Endothelial cell (in vitro differentiated cells): ENCODE data around the gene C8G. TPM values are rescaled to one million over a fixed set of nuclear protein-coding genes. Genes with fewer than 3 reads are reported as not detected.

Experiments used
- DNase-seq: peaks from one replicate; pipeline ENCODE4 v3.0.0; 2021; ENCODE audit warnings: low spot score
- H3K27ac Mint-ChIP-seq: one replicate; pipeline ENCODE4 v1.8.0; 2021; ENCODE audit warnings: mixed read lengths, inconsistent platforms; ENCODE audit not compliant: unreplicated experiment
- H3K27me3 Mint-ChIP-seq: one replicate; pipeline ENCODE4 v1.8.0; 2021; ENCODE audit warnings: mild to moderate bottlenecking, moderate library complexity, mixed read lengths, inconsistent platforms; ENCODE audit not compliant: unreplicated experiment
- H3K36me3 Mint-ChIP-seq: one replicate; pipeline ENCODE4 v1.8.0; 2021; ENCODE audit warnings: mild to moderate bottlenecking, low read depth, mixed read lengths, inconsistent platforms; ENCODE audit not compliant: unreplicated experiment
- H3K4me1 Mint-ChIP-seq: one replicate; pipeline ENCODE4 v1.8.0; 2021; ENCODE audit warnings: mild to moderate bottlenecking, mixed read lengths, inconsistent platforms; ENCODE audit not compliant: unreplicated experiment
- H3K4me3 Mint-ChIP-seq: one replicate; pipeline ENCODE4 v1.8.0; 2021; ENCODE audit warnings: mild to moderate bottlenecking, mixed read lengths, inconsistent platforms; ENCODE audit not compliant: unreplicated experiment
- H3K9me3 Mint-ChIP-seq: one replicate; pipeline ENCODE4 v1.8.0; 2021; ENCODE audit warnings: mixed read lengths, inconsistent platforms; ENCODE audit not compliant: unreplicated experiment
- total RNA-seq: library from RNA; stranded (reverse); fragmentation: NEBNext Ultra II Directional; extraction: Animal tissue kit (Norgen Biotek cat#: 25700); gene quantifications from one replicate; pipeline ENCODE4 v1.2.1, GENCODE V29; 2021; ENCODE audit not compliant: unreplicated experiment
- TF ChIP-seq, protein P1 (sequence below): fragments of 200-600 bp; sonication (generic); IDR thresholded peaks from one replicate; pipeline ENCODE4 v1.5.0; 2021; ENCODE audit warnings: antibody characterized with exemption; ENCODE audit not compliant: unreplicated experiment

Gene C8G
- total RNA-seq, 1 donor from 2014 or later: 1.1 TPM

DNA sequence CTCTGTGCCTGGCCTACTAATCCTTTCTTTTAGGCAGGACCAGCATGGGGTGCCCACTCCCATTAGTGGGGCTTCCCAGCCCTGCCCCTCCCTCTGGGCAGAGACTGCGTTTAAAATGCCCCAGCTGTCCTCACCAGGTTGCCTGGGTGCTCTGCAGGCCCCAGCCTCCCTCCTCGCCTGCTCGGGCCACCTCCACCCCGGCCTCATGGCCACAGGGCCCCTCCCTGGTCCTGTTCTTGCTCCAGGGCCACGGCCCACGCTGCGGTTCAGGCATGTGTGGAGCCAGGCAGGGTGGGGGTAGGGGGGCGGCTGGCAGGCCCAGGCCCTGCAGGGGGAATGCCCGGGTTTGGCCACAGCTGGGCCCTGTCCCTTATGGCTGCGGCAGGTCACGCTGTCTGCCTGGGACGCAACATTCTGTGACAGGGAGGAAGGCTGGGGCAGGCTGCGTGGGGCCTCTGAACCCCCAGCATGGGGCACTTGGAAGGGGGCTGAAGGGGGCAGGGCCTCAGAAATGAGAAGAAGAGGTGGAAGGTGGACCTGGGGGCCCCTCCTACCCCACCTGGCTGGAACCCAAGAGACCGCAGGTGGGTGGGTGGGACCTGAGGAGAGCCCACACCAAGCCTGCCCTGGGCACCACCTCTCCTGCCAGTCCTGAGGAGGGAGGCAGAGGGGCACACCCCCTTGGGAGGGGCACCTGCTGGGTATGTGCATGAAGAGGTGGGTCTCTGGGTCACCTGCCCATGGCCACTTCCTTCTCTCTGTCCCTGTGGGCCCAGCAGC, 6.7 kb downstream of the C8G start, which contains the start of gene LCN12:
Gene LCN12 (plus strand): TSS at position 733 of the 780 bp plus-strand sequence. CDS start 55 bp downstream, outside the sequence.
- TF ChIP-seq, protein P1, sequence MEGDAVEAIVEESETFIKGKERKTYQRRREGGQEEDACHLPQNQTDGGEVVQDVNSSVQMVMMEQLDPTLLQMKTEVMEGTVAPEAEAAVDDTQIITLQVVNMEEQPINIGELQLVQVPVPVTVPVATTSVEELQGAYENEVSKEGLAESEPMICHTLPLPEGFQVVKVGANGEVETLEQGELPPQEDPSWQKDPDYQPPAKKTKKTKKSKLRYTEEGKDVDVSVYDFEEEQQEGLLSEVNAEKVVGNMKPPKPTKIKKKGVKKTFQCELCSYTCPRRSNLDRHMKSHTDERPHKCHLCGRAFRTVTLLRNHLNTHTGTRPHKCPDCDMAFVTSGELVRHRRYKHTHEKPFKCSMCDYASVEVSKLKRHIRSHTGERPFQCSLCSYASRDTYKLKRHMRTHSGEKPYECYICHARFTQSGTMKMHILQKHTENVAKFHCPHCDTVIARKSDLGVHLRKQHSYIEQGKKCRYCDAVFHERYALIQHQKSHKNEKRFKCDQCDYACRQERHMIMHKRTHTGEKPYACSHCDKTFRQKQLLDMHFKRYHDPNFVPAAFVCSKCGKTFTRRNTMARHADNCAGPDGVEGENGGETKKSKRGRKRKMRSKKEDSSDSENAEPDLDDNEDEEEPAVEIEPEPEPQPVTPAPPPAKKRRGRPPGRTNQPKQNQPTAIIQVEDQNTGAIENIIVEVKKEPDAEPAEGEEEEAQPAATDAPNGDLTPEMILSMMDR: no peak
- H3K36me3 Mint-ChIP-seq: no peaks in the 10 kb centered on the region
- DNase-seq: no peak
- H3K4me1 Mint-ChIP-seq: no peaks in the 10 kb centered on the region
- H3K27ac Mint-ChIP-seq: no peak within 1 kb of the TSS
- no peak within 1 kb of the TSS for H3K4me3 Mint-ChIP-seq
- no peaks in the 10 kb centered on the region for H3K9me3 Mint-ChIP-seq
- H3K27me3 Mint-ChIP-seq: peaks cover 6% of the 10 kb centered on the region

DNA sequence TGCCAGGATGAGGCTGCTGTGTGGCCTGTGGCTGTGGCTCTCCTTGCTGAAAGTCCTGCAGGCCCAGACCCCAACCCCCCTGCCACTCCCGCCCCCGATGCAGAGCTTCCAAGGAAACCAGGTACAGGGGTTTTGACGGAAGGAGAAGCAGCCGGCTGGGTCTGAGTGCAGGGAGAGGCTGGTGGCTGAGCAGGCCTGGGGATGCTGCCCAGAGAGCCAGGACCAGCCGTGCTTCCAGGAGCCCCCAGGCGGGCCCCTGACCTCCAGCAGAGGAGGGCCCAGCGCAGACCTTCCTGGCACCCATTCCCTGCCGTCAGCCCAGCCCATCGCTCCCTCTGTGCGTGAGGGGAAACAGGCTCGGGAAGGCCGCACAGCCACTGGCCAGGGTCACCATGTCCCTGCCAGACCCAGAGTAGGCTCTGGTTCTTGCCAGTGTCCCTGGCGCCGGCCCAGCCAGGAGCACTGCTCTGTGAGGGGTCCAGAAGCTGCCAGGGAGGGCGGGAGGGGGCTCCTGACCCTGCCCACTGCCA, 7.3 kb downstream of the C8G start:
- peaks cover 4% of the 10 kb centered on the region for H3K27me3 Mint-ChIP-seq
- H3K27ac Mint-ChIP-seq: no peak overlapping the region
- H3K4me3 Mint-ChIP-seq: no peak overlapping the region
- H3K36me3 Mint-ChIP-seq: no peaks in the 10 kb centered on the region
- H3K9me3 Mint-ChIP-seq: no peaks in the 10 kb centered on the region
- H3K4me1 Mint-ChIP-seq: no peaks in the 10 kb centered on the region
- DNase-seq: no peak
- TF ChIP-seq, protein P1: no peak

DNA sequence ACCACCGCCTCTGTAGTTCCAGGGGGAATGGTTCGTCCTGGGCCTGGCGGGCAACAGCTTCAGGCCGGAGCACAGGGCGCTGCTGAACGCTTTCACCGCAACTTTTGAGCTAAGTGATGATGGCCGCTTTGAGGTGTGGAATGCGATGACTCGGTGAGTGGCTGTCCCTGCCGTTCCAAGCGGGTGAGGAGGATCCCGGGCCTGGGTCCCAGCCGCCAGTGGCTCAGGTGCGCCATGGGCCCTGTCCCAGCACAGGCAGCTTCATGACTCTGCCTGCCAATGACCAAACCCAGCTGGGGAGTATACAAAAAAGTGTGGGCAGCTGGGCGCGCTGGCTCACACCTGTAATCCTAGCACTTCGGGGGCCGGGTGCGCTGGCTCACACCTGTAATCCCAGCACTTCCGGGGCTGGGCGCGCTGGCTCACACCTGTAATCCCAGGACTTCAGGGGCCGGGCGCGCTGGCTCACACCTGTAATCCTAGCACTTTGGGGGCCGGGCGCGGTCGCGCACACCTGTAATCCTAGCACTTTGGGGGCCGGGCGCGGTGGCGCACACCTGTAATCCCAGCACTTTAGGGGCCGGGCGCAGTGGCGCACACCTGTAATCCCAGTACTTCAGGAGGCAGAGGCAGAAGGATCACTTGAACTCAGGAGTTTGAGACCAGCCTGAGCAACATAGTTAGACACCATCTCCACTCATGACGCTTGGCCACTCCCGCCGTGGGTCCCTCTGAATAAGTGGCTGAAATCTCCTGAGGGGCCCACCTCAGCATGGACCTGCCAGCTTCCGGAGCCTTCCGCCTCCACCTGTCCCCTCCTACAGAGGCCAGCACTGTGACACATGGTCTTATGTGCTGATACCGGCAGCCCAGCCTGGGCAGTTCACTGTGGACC, 8.1 kb downstream of the C8G start:
- Mint-ChIP-seq H3K27ac (no peak overlapping the region), H3K36me3 (no peaks in the 10 kb centered on the region), H3K27me3 (peaks cover 7% of the 10 kb centered on the region), H3K9me3 (no peaks in the 10 kb centered on the region), H3K4me1 (no peaks in the 10 kb centered on the region), H3K4me3 (no peak overlapping the region)
- TF ChIP-seq, protein P1: no peak
- DNase-seq: no peak

DNA sequence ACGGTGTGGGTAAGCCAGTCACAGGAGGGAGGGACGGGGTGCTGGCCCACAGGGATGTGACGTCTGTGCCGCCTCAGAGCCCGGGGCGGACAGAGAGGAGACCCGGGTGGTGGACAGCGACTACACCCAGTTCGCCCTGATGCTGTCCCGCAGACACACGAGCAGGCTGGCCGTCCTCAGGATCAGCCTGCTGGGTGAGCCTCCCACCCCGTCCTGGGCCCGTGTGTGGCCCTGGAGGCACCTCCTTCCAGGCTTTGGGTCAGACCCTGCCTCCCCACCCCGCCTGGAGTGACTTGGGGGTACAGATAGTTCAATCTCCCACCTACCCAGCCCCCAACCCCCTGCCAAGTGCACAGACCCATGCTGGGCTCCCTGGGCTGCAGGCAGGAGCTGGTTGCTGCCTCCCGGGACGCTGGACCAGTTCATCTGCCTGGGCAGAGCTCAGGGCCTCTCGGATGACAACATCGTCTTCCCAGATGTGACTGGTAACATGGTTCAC, 8.8 kb downstream of the C8G start:
- H3K27me3 Mint-ChIP-seq: peaks cover 8% of the 10 kb centered on the region
- no peak overlapping the region for H3K27ac Mint-ChIP-seq
- no peaks in the 10 kb centered on the region for H3K4me1 Mint-ChIP-seq
- DNase-seq: no peak
- no peaks in the 10 kb centered on the region for H3K36me3 Mint-ChIP-seq
- TF ChIP-seq, protein P1: no peak
- H3K9me3 Mint-ChIP-seq: no peaks in the 10 kb centered on the region
- H3K4me3 Mint-ChIP-seq: no peak overlapping the region
